Superior temporal gyrus (tissue), 1 donor: ENCODE measurements around the gene ZNF444.

Source experiments
- DNase-seq: peaks from one replicate; pipeline ENCODE4 v3.0.0-alpha.2; 2016; ENCODE audit errors: extremely low spot score

The ZNF444 gene

DNA sequence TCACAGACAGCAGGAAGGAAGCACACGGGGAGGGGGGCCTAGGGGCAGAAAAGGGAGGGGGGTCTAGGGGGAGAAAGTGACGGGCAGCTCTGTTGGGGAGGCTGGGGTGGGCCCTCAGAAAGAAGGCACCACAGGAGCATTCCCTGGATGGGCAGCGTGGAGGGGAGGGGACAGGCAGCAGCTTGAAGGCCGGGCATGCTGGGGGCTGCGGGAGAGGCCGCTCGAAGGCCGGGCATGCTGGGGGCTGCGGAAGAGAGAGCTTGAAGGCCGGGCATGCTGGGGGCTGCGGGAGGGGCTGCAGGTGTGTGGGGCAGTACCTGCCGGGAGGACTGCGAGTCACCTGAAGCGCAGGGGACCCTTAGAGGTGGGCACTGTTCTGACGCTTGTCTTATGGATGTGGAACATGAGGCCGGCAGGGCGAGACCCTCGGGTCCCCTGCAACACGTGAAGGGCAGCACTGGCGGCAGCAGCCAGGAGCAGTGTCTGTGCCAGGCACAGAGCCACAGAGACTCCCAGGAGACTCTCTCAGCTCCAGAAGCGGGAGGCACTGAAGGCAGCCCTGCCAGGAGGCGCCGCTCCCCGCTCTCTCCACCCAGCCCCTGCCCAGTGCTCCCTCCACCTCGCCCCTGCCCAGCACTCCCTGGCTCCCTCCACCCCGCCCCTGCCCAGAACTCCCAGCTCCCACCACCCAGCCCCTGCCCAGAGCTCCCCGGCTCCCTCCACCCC lies 33.3 kb upstream of the ZNF444 start:
- no peak for DNase-seq

DNA sequence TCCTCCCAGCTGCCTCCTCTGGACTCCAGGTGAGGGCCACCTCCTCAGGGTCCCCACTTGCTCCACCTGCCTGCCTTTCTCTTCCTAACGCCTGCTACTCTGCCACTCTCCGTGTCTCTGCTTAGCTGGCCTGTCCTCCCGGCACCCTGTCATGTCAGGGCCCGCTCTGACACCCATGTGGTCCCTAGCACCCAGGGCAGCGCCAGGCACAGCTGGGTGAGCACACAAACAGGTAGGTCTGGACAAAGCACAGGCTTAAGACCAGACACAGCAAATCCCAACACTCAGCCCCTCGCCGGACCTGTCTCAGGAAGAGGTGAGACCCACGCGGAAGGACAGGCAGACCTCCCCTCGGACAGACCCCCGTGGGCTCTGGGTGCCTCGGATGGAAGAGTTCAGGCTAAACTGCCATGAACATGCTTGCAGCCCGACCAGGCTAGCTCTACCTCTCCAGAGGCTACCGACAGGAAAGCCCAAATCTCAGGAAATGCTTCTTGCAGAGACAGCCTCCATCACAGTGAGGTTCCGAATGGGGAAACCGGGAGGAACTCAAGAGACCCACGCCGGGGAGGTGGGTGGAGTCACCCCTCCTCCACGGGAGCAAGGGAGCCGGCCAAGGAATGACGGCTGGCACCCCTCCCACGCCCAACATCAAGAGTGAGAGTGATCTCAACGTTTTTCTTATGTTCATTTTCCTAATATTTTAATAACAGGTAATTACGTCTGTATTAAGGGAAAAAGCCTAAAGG lies 32.5 kb upstream of the ZNF444 start:
- no peak for DNase-seq

DNA sequence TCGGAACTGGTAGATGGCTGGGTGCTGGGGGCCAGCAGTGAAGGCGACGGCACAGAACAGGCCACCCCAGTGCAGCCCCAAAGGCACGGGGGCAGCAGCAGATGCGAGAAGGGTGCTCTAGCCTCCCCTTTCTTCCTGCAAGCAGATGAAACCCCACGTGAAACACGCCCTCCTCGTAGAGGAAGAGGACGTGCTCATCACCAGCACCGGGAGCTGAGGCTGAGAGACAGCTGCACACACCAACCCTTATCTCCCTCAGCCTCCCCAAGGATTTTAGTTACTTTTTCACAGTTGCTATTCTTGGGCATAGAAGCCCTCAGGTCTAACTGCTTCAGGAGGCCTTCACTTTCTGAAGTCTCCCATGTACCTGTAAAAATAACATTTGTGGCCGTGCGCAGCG lies 31.9 kb upstream of the ZNF444 start:
- no peak for DNase-seq

DNA sequence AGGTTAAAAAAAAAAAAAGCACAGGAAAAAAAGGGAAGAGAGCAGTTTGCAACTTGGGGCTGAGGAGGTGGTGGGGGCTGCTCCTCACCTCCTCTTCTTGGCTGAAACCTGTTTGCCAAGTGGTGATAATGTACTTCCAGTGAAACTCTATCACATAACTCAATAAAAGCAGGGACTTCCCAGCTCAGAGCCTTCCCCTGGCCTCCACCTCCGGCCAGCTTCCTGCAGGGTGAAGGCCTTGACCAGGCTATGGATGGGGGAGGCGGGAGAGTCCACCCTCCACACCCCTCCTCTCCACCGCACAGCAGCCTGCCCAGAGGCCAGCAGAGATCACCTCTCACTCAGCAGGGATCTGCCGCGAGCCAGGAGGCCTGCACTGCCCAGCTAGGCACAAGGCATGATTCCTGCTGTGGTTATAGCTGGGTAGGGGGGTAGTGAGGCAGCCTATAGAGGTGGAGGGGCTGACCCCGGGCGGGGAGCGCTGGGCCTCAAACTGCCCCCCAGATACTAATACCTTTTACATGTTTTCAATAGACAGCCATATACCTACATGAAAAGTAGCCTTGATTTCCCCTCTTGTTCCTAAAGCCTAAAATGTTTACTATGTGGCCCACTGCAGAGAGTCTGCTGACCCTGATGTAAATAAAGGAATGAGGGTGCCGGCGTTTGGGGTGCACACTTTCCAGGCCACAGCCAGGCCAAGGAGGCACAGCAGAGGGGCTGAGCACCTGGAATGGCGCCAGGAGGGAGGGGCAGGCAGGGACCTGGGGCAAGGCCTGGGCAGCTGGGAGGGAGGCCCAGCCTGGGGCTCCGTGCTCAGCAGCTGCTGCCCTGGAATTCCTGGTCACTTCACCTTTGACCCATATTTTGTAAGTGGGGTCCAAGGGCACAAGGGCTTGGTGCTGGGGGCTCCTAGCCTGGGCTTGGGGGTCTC lies 30.3 kb upstream of the ZNF444 start:
- DNase-seq, result no peak

DNA sequence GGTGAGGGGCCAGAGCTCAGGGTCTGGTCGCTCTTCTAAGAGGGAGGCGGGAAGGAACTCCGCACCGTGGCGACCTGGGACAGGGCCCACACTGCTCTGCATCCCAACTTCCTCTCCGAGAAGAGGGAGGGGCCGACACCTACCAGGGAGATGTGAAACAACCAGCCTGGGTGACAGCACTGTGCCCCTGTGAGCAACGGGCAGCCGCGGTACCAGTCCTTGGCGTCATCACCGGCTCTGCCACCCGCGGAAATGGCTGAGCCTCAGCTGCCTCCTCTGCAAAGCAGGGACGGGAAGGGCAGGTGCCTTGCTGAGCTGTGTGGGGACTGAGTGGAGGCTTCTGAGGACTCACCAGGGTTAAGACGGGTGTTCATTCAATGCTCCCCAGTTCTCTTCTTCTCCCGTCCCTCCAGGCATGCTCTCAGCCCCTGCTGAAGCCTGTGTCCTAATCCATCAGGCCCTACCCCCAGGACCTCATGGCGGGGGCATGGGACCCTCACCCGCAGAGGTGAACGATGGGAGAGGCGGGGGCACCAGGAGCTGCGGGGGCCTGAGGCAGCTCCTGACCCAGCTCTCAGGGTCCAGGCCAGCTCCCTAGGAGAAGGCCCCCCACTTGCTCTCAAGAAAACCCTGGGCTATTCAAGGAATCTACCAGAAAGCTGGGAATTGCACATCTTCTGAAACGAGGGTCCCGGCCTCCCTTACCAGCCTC lies 29.3 kb upstream of the ZNF444 start:
- no peak for DNase-seq

DNA sequence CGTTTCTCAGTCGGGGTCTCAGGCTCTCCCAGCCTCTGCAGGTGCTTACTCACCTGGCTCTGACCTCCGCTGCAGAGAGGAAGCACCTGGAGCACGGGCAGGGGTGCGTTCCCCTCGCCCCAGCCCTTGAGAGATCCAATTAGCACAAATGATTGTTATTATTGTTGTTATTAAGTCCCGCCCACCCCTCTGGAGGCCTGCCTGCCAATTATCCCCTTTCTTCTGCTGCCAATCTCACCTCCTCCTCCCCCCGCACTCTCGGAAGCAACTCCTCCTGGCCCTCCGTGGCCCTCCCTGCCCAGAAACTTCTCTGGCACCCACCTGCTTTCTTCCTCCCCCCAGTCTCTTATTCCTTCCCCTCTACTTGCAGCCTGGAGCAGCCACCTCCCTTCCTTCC lies 28.8 kb upstream of the ZNF444 start:
- no peak for DNase-seq

DNA sequence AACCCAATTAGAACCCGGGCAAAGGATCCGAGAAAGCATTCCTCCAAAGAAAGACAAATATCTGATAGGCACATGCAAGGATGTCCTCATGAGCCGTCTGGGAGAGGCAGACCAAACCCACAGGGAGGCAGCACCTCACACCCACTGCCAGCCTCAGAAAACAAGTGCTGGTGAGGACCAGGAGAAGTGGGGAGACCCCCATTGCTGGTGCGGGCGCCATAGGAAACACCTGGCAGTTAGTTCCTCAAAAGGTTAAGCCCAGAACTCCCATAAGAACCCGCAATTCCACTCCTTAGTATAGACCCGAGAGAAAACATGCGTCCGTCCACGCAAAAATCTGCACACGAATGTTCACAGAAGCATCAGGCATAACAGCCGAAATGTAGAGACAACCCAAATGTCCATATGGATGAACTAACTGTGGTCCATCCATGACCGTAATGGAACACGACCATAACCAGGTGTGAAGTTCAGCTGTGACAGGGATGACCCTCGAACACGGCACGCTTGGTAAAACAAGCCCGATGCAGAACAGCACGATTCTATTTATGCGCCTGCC lies 27.9 kb upstream of the ZNF444 start:
- DNase-seq, result no peak

DNA sequence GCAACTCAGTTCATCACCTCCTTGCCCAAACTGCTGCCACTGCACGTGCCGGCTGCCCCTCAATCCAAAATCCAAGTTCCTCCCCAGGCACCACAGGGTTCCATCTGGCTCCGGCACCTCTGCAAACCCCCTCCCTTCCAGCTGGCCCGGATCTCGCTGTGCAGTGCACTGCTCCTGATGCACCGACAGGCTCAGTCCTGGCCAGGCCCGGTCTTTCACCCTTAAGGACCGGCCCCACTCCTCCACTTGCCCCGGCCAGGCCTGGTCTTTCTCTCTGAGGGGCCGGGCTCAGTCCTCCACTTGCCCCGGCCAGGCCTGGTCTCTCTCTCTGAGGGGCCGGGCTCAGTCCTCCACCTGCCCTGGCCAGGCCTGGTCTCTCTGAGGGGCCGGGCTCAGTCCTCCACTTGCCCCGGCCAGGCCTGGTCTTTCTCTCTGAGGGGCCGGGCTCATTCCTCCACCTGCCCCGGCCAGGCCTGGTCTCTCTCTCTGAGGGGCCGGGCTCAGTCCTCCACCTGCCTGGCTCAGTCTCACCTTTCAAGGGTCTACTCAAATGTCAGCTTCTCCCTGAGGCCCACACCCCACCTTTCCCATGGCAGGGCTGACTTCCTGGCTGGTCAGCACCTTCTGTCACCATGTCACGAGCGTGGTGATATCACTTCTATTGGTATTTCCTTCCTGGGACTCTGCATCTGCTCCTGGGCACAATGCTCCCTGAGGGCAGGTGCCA lies 26.9 kb upstream of the ZNF444 start:
- no peak for DNase-seq

DNA sequence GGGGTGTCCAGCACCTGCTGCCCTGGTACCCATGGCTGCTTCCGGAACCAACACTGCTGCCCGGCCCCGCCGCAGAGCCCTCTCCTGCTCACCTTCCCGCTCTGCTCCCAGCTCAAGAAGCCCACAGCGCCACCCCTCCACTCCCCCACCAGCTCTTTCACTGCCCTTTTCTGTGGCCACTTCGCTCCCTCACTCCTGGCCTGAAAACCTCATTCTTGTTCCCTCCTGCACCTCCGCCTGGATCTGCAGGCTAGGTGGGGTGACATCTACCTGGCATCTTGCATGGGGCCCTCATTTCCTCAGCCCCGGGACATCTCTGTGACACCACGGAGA lies 26.3 kb upstream of the ZNF444 start:
- no peak for DNase-seq

DNA sequence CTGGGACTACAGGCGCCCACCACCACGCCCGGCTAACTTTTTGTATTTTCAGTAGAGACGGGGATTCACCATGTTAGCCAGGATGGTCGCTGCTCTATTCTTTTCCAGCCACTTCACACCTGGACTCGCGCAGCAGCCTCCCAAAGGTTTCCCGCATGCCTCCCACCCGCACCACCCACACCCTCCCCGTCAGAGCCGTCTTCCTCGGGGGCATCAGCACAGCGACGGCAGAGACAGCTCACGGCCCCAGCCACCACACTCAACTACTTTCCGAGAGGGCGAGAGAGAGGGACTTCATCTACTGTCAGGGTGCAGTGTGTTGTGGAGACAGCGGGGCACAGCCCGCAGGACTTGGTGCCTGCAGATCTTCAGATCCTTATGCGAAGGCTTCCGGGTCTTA lies 25.6 kb upstream of the ZNF444 start:
- DNase-seq, result no peak

DNA sequence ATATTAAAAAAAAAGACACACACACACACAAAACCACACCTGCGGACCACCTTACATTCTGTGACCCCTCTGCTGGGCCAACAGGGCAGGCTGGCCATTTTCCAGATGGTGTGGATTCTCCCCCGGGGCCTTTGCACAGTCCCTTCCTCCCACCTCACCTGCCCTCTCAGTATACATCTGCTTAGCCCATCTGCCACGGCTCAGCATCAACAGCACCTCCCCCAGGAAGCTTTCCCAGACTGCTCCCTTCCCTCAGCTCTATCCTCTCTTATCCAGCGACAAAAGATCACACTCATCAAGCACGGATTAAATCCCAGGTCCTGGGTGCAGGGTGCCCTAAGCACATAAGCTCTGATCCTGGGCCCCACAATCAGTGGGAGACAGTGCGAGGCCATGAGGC lies 24.5 kb upstream of the ZNF444 start:
- no peak for DNase-seq

DNA sequence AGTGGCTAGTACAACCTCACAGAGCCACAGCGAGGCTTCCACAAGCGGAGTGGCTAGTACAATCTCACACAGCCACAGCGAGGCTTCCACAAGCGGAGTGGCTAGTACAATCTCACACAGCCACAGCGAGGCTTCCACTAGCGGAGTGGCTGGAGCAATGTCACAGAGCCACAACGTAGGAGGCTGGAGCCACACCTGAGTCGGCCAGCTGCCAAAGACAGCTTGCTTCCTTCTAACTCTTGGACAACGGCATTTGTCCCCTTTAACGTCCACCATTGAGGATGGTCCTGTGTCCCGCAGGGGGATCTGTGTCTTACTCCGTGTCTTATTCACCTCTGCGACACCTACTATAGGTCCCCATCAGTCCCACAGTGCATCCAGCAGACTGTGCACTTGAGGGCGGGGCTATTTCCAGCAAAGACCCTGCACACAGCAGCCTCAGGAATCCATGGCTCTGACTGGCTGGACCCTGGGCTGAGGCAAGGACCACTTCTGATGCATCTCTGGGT lies 23.7 kb upstream of the ZNF444 start:
- DNase-seq, result no peak

DNA sequence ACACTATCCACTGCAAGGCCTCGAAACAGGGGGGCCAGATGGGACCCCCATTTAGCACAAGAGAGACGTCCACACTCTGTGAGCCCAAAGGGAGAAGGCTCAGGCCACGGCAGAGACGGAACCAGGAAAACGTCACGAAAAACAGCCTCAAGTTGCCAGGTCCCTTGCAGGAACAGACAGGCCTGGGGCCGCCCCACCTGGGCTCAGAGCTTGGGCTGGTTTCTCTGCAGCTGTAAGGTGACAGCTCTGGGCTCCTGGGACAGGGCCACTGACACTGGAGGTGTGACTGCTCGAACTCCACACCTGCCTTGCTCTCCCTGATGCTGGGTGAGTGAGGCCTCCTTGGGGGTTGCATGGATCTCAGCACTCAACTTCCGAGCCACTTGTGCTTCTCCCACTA lies 23.2 kb upstream of the ZNF444 start:
- no peak for DNase-seq

DNA sequence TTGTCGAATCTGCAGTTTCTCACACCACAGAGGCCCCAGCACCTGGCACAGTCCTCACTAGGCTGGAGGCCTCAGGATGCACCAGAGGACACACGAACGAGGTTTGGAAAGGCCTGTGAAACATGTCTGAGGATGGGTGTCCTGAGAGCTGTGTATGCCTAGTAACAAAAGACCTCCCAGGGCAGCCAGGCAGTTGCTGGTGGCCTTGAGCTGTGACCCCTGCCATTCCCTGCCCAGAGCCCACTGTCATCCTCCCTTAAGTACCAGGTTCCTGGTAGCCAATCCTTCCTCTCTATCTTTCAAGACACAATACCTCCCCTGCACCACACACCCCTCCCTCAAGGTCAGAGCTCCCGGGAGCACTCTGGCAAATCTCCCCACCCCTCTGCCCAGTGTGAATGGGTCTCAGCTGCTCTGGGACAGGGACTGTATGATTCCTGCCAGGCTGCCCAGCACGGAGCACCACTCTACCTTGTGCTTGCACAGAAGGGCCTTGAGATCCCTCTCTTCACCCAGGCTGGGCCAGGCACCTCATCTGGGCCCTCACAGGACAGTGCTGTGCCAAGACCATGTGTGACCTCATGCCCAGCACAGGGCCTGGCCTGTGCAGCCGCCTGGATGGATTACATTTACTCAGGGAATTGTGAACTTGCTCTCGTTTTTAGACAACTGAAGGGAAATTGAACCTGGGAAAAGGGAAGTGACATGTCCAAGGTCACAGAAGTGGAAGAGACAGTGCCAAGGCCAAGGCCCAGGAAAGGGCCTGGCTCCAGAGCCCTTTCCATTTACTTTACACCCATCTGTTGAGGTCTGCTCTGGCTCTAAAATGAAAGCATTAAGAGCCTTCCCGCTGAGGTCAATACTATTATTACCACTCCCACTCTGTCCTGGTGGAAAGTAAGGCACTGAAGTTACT lies 22.2 kb upstream of the ZNF444 start:
- no peak for DNase-seq

DNA sequence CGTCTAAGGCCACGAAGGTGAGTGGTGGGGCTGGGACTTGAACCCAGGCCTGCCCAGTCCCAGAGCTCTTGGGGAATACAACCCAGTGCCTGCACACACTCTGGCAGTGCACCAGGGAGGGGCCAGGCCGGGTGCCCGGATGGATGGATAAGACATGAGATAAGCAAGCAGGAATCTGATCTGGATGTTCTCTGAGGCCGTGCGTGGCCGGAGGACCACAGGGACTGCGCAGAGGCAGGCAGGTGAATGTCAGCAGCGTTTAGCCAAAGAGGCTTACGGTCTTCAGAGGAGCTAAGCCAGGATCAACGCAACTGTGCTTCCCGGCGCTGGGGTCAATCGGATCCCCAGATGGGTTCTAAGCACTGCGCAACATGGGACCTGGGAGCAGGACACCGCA lies 21.5 kb upstream of the ZNF444 start:
- DNase-seq, result no peak

DNA sequence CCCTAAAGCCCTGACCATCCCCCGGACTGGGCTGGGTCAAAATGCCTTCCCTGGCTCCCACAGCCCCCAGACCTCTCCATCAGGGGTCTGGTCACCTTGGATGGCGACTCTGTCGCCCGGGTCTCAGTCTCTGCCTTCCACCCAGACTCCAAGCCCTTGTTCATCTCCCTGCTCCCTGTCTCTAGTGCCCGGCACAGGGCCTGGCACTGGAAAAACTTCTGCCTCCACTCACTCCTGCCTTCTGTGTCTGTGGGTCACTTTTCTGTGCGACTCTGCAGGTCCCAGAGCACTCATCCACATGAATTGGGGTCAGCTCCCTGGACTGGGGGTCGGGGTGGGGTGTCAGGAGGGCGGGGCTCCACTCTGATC lies 21.1 kb upstream of the ZNF444 start:
- DNase-seq, result no peak

DNA sequence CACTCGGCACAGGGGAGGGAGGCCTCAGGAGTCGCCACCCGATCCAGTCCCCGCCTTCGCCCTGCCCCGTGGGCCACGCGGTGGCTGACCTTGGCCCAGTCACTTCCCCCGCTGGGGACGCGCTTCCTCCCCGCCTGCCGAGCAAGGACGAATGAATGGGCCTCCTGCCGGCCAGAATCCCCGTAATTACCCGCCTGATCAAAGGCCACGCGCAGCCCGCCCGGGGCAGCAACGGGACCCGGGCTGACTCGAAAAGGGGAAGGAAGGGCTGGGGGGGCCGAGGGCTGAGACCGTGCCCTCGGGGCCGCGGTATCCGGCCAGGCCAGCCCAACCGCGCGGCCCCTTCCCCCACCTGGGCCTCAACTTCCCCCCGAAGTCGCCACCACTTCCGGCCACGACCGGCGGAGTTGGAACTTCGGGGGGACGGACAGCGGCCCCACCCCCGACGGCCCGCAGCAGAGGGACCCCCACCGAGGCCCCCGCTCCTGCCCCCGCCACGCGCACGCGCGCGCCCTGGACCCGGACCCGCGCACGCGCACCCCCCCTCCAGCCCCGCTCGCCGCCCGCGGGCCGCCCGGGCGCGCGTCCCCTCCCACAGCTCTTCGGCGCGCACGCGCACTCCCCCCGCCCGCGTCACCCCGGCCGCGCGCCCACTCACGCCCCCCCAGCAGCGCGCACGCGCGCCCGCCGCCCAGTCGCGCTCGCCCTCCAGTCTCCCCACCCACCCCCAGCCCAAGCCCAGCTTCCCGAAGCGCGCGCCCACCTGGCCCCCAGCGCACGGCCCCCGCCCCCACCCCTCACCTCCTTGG lies 20.5 kb upstream of the ZNF444 start:
- DNase-seq, result no peak

DNA sequence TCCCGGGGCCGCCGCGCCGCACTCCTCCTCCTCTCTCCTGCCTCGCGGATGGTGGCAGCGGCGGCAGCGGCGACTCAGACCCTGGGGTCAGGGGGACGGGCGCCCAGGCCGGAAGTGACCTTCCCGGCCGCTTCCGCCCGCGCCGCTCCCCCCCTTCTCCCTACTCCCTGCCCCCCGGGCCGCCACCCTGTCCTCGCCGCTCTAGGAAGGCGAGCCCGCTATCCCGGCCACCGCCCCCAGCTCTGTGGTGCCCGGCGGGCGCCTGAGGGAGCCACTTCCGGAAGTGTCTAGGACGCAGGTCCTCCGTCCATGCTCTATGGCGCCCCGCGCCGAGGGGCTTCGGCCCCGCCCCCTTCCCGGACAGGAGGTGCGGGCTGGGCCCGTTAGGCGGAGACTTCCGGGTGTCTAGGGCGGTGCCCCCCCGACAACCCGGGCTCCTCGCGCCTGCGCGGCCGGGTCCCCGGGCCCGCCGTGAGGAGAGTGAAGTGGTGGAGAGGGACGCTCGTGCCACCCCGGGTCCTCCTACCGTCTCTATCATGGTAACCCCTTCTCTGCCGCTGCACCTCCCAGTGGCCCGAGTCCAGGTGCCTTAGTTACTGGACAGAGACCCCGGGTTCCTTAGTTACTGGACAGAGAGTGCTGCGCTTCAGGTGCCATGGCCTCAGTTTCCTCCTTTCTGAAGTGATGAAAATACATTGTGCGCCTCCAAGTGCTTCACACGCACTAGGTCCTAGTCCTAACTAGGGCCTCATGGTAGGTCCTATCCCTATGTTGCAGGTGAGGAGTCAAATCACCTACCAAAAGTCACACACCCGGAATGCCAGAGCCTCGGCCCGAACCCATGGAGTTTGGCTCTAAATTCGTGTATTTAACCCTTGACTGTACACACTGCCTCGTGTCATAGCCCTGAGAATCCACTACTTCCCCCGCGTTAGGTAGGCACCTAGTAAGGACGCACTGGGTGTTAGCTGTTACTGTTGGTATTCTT lies 19.6 kb upstream of the ZNF444 start, which contains the start of gene ZNF787:
TSS of gene ZNF787 (minus strand) at position 116 of the 988 bp plus-strand sequence. CDS start 18,078 bp downstream, outside the sequence.
- peak; percentile 96 for DNase-seq
